Measurements from ENCODE around the gene ERCC6. TPM values are rescaled to one million over a fixed set of nuclear protein-coding genes. Genes with fewer than 3 reads are reported as not detected.

Gene ERCC6
- total and polyA plus RNA-seq, 3 donors from 2014 or later = 19.4 to 20.1 (median 19.6) TPM

DNA sequence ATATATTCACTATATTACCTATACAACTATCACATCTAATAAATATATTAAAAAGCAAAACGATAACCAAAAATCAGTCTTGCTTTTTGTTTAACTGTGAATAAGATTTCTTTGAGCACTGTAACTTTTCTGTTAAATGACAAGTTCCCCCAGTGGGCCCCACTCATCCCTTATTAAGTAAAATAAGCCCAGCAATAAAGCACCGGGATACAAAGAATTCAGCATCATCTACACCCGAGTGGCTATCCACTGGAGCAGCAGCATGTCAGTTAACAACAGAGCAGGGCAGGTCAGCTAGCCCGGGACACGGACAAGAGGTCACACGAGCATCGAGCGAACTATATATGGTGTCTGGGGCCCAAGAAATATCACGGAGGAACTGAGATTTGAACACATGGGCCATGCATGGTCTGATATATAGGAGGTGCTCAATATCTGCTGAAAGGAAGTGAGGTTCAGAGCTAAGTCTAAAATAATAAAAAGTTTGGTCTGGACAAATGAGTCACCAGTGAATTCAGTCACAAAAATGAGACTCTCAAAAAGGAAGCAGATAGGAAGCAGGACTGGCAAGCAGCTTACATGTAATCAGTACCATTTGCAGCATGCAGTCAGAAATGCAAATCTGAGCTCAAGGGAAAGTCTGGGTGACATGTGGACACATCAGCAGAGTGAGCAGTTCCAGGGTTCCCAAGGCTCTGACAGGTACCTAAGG, 4.1 kb downstream of the ERCC6 start:
- Histone ChIP-seq H3K36me3 (ENCODE audit: low read depth, missing control alignments) (no peaks in the 10 kb centered on the region), H3K27ac (no peak overlapping the region), H3K27me3 (no peaks in the 10 kb centered on the region), H3K4me1 (peaks cover 2% of the 10 kb centered on the region), H3K4me3 (no peak overlapping the region), H3K9me3 (no peaks in the 10 kb centered on the region)
- no peak for TF ChIP-seq POLR2A (IDR thresholded peaks at IDR 0.05)
- TF ChIP-seq, protein P1, sequence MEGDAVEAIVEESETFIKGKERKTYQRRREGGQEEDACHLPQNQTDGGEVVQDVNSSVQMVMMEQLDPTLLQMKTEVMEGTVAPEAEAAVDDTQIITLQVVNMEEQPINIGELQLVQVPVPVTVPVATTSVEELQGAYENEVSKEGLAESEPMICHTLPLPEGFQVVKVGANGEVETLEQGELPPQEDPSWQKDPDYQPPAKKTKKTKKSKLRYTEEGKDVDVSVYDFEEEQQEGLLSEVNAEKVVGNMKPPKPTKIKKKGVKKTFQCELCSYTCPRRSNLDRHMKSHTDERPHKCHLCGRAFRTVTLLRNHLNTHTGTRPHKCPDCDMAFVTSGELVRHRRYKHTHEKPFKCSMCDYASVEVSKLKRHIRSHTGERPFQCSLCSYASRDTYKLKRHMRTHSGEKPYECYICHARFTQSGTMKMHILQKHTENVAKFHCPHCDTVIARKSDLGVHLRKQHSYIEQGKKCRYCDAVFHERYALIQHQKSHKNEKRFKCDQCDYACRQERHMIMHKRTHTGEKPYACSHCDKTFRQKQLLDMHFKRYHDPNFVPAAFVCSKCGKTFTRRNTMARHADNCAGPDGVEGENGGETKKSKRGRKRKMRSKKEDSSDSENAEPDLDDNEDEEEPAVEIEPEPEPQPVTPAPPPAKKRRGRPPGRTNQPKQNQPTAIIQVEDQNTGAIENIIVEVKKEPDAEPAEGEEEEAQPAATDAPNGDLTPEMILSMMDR (IDR thresholded peaks at IDR 0.05) = no peak
- intact Hi-C loops (cut with DNase I; ENCODE audit: low total_unique reads) = no loop called here
- WGBS, 2 donors = 64 to 87% methylated on average over 9 of the region's 9 CpGs
- DNase-seq = no peak

DNA sequence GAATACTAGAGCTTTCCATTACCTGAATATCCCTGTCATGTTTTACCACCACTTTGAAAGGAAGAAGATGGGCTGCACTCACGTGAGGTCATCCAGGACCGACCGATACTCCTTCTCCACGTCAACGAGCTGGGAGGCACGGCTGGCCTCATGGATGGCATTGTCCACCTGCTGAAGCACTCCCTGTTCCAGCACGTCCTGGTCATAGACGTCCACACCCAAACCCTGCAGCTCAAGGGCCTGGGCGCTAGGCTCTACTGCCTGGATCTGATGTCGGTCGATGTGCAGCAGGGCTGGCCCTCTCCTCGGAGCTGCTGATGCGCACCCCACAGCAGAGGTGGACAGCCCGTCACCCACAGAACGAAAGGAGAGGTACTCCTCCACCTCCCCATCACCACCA, 6.5 kb downstream of the ERCC6 start:
- no peak for DNase-seq
- Histone ChIP-seq H3K4me3 (no peak overlapping the region), H3K27ac (no peak overlapping the region), H3K9me3 (no peaks in the 10 kb centered on the region), H3K4me1 (no peaks in the 10 kb centered on the region), H3K27me3 (no peaks in the 10 kb centered on the region), H3K36me3 (ENCODE audit: low read depth, missing control alignments) (no peaks in the 10 kb centered on the region)
- TF ChIP-seq POLR2A (IDR thresholded peaks at IDR 0.05) = no peak
- TF ChIP-seq, protein P1 (IDR thresholded peaks at IDR 0.05) = no peak
- WGBS, 2 donors = 93 to 98% methylated on average over 15 of the region's 15 CpGs
- intact Hi-C loops (cut with DNase I; ENCODE audit: low total_unique reads) = no loop called here

DNA sequence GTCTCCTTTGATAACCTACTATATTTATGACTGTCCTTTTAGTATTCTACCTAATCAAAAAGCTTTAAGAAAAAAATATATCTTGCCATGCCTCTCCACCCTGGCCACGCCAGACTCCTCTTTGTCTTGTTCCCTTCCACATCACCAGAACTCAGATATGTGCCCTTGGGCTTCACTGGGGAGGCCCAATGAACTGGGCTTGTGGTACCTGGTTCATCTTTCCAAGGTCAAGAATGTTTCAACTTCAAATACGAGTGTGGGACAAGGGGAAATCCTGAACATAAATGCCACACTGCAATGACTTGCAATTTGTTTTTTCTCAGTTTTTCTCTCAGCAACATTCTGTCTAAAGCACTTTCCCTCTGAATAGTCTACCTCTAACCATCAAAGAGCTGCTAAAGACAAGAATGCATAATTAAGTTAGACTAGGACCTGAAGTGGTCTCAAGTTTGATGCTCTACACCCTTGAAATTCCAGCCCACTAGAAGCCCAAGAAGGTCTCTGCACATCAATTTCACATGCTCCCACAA, 9.9 kb downstream of the ERCC6 start:
- Histone ChIP-seq H3K36me3 (ENCODE audit: low read depth, missing control alignments) (no peaks in the 10 kb centered on the region), H3K27me3 (no peaks in the 10 kb centered on the region), H3K27ac (no peak overlapping the region), H3K9me3 (no peaks in the 10 kb centered on the region), H3K4me1 (no peaks in the 10 kb centered on the region), H3K4me3 (no peak overlapping the region)
- intact Hi-C loops (cut with DNase I; ENCODE audit: low total_unique reads) = no loop called here
- no peak for DNase-seq
- WGBS, 2 donors = 69 to 81% methylated on average over 2 of the region's 2 CpGs
- TF ChIP-seq, protein P1 (IDR thresholded peaks at IDR 0.05) = no peak
- no peak for TF ChIP-seq POLR2A (IDR thresholded peaks at IDR 0.05)

DNA sequence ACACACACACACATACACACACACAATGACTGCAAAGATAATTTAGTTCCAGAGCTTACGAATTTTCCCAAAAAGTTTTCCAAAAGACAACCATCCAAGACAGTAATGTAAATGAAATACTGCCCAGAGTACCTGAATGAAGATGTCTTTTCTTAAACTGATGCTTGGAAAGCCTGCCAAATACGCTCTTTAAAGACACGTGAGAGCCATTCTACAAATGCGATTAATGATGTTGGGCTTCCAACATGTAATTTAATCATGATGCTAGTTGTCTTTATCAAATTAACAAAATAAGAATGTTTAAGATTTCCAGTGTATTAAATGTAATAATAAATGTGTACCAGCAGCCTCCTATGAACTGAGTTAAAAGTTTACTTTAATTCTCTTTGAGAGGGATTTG, 11.1 kb downstream of the ERCC6 start:
- TF ChIP-seq, protein P1 (IDR thresholded peaks at IDR 0.05) = no peak
- TF ChIP-seq POLR2A (IDR thresholded peaks at IDR 0.05) = no peak
- DNase-seq = no peak
- WGBS, 2 donors = 94 to 95% methylated on average over 4 of the region's 4 CpGs
- no peaks in the 10 kb centered on the region for H3K9me3 ChIP-seq
- H3K4me1 ChIP-seq = no peaks in the 10 kb centered on the region
- no peak overlapping the region for H3K4me3 ChIP-seq
- no peak overlapping the region for H3K27ac ChIP-seq
- H3K36me3 ChIP-seq (ENCODE audit: low read depth, missing control alignments) = no peaks in the 10 kb centered on the region
- intact Hi-C loops (cut with DNase I; ENCODE audit: low total_unique reads) = no loop called here
- H3K27me3 ChIP-seq = no peaks in the 10 kb centered on the region

DNA sequence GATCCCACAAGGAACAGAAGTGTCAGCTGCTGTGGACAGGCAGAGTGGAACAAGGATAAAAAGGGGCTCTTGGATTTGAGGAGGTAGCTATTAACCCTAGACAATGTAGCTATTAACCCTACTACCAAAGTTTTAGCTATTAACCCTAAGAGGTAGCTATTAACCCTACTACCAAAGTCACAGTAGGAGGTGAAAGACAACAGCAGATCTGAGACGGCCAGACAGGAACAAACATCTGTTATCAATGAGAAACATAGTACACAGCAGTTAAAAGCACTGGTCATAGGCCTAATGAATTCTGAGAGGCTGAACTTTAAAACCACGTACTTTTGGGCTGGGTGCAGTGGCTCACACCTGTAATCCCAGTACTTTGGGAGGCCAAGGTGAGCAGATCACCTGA, 11.9 kb downstream of the ERCC6 start:
- H3K4me3 ChIP-seq = no peak overlapping the region
- no peak for DNase-seq
- intact Hi-C loops (cut with DNase I; ENCODE audit: low total_unique reads) = no loop called here
- 84 to 91% methylated on average over 2 of the region's 2 CpGs for WGBS, 2 donors
- no peak overlapping the region for H3K27ac ChIP-seq
- no peaks in the 10 kb centered on the region for H3K36me3 ChIP-seq (ENCODE audit: low read depth, missing control alignments)
- no peaks in the 10 kb centered on the region for H3K4me1 ChIP-seq
- no peak for TF ChIP-seq POLR2A (IDR thresholded peaks at IDR 0.05)
- TF ChIP-seq, protein P1 (IDR thresholded peaks at IDR 0.05) = no peak
- H3K27me3 ChIP-seq = no peaks in the 10 kb centered on the region
- no peaks in the 10 kb centered on the region for H3K9me3 ChIP-seq

Data from testis (tissue), 3 donors.